HG02610 (cell line): Measurements from ENCODE around the gene TCEANC.
"Not testable (repeated sequence)": the region's sequence is repeated elsewhere in the genome, so short reads cannot be mapped to it uniquely, and the experiment has no call there.

Source experiments
- ATAC-seq: cut with Tn5 transposase; IDR thresholded peaks from one replicate; pipeline ENCODE4 v1.9.1; 2021; ENCODE audit warnings: mild to moderate bottlenecking, moderate library complexity; ENCODE audit not compliant: unreplicated experiment

TCEANC gene

GRCh38 chrX:13654116-13654515 is 1.2 kb downstream of the TCEANC start:
- no peak for ATAC-seq

GRCh38 chrX:13655674-13656073 is 2.7 kb downstream of the TCEANC start:
- no peak for ATAC-seq

- no peak for ATAC-seq
These were observed 5.7 kb downstream of the TCEANC start for GRCh38 chrX:13658602-13659001.

- ATAC-seq, result no peak
These were observed 6.1 kb downstream of the TCEANC start for GRCh38 chrX:13659063-13659462.

GRCh38 chrX:13661735-13662288 is 8.9 kb downstream of the TCEANC start:
- no peak for ATAC-seq

GRCh38 chrX:13662355-13662791 is 9.4 kb downstream of the TCEANC start:
- ATAC-seq, result no peak

- ATAC-seq, result no peak
These were observed 11.1 kb downstream of the TCEANC start for GRCh38 chrX:13664020-13664419.

- no peak for ATAC-seq
These were observed 13.9 kb downstream of the TCEANC start for GRCh38 chrX:13666836-13667235.

GRCh38 chrX:13667919-13668318 is 15.0 kb downstream of the TCEANC start:
- no peak for ATAC-seq

- ATAC-seq, result peak; percentile 77
These were observed 16.4 kb downstream of the TCEANC start for GRCh38 chrX:13669246-13669737.

GRCh38 chrX:13669755-13670154 is 16.8 kb downstream of the TCEANC start:
- ATAC-seq, result not testable (repeated sequence)

GRCh38 chrX:13670197-13670596 is 17.3 kb downstream of the TCEANC start:
- ATAC-seq, result no peak

- ATAC-seq, result no peak
These were observed 20.1 kb downstream of the TCEANC start for GRCh38 chrX:13673016-13673415.

GRCh38 chrX:13676885-13677284 is 23.9 kb downstream of the TCEANC start:
- ATAC-seq, result no peak

- not testable (repeated sequence) for ATAC-seq
These were observed 26.8 kb downstream of the TCEANC start for GRCh38 chrX:13679700-13680099.

GRCh38 chrX:13681595-13681994 is 28.7 kb downstream of the TCEANC start:
- no peak for ATAC-seq

- ATAC-seq, result no peak
These were observed 31.4 kb downstream of the TCEANC start for GRCh38 chrX:13684361-13684760.

- no peak for ATAC-seq
These were observed 32.3 kb downstream of the TCEANC start for GRCh38 chrX:13685126-13685763.

GRCh38 chrX:13687203-13687602 is 34.3 kb downstream of the TCEANC start:
- no peak for ATAC-seq

GRCh38 chrX:13688384-13688957 is 35.5 kb downstream of the TCEANC start:
- no peak for ATAC-seq

- ATAC-seq, result peak; percentile 78
These were observed 36.2 kb downstream of the TCEANC start, which contains the start of gene RAB9A for GRCh38 chrX:13688958-13689740. Gene RAB9A, plus strand, starts transcription at chrX:13689128. Its CDS starts 19,619 bp downstream, at chrX:13708747.
